ENCODE measurements around the gene FBXO36. TPM values are rescaled to one million over a fixed set of nuclear protein-coding genes. Genes with fewer than 3 reads are reported as not detected.

The FBXO36 gene
- total RNA-seq, 1 experiment from 2014 or later = 0.42 TPM

DNA sequence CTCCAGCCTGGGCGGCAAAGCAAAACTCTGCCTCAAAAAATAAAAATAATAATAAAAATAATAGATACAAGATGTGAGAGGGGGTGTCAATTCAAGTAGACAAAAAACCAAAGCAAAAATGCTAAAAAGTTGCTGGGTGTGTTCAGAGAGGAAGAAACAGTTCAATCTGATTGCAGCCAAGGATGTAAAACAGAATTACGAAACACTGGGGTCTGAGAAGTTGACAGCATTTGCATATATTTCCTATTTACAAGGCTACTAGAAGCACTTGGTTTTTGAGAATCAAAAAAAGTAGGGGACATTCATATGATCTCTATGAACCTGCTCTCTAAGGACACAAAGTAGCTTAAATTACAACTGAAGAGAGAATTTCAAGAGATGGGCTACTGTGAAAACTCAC, 8.1 kb upstream of the FBXO36 start:
- CTCF ChIA-PET = no interaction called here
- peaks cover 25% of the 10 kb centered on the region for H3K4me1 Mint-ChIP-seq (ENCODE audit: low read depth, unreplicated experiment)
- no TSS peak for BruUV-seq (replicated peaks)
- no peaks in the 10 kb centered on the region for H3K9me3 Mint-ChIP-seq (ENCODE audit: low read depth, unreplicated experiment)
- no peaks in the 10 kb centered on the region for H3K27me3 Mint-ChIP-seq (ENCODE audit: unreplicated experiment)
- no peak overlapping the region for H3K4me3 Mint-ChIP-seq (ENCODE audit: low read depth, unreplicated experiment)
- no peak for DNase-seq
- intact Hi-C loops (cut with micrococcal nuclease; ENCODE audit: unreplicated experiment) = loop anchor here (5.0 kb wide), 1 partner anchor 112 kb away; no protein-coding TSS in a partner anchor
- peaks cover 11% of the 10 kb centered on the region for H3K36me3 Mint-ChIP-seq (ENCODE audit: insufficient read depth, unreplicated experiment)
- no peak overlapping the region for H3K27ac Mint-ChIP-seq (ENCODE audit: unreplicated experiment)
- no peak for TF ChIP-seq CTCF (IDR thresholded peaks at IDR 0.05; ENCODE audit: unreplicated experiment)

DNA sequence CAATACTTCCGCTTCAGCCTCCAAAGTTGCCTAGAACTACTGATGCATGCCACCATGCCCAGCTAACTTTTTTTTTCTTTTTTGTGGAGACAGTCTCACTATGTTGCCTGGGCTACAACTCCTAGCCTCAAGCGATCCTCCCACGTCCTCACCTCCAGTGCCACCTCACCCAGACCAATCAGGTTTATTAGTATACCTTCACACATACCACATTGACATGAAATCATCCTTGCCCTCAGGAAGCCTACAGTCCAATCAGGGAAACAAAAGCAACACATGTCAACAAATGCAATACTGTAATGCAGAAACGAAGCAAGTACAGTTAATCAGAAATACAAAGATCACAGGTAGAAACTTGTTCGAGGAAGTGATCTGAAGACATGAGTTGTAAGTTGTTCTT, 4.5 kb upstream of the FBXO36 start:
- DNase-seq = no peak
- CTCF ChIA-PET = no interaction called here
- Mint-ChIP-seq H3K4me1 (ENCODE audit: low read depth, unreplicated experiment) (peaks cover 27% of the 10 kb centered on the region), H3K27me3 (ENCODE audit: unreplicated experiment) (no peaks in the 10 kb centered on the region), H3K36me3 (ENCODE audit: insufficient read depth, unreplicated experiment) (peaks cover 47% of the 10 kb centered on the region), H3K9me3 (ENCODE audit: low read depth, unreplicated experiment) (no peaks in the 10 kb centered on the region), H3K4me3 (ENCODE audit: low read depth, unreplicated experiment) (no peak overlapping the region), H3K27ac (ENCODE audit: unreplicated experiment) (no peak overlapping the region)
- no peak for TF ChIP-seq CTCF (IDR thresholded peaks at IDR 0.05; ENCODE audit: unreplicated experiment)
- BruUV-seq (replicated peaks) = no TSS peak
- intact Hi-C loops (cut with micrococcal nuclease; ENCODE audit: unreplicated experiment) = no loop called here

GRCh38 chr2:229920011-229920641, 2.2 kb upstream of the FBXO36 start:
- H3K27me3 Mint-ChIP-seq (ENCODE audit: unreplicated experiment) = no peaks in the 10 kb centered on the region
- intact Hi-C loops (cut with micrococcal nuclease; ENCODE audit: unreplicated experiment) = no loop called here
- no peak for DNase-seq
- CTCF ChIA-PET = interaction anchor here (1.1 kb wide), 1 partner anchor 45 kb away, joined by 3 read pairs; no protein-coding TSS in a partner anchor
- H3K9me3 Mint-ChIP-seq (ENCODE audit: low read depth, unreplicated experiment) = no peaks in the 10 kb centered on the region
- peaks cover 53% of the 10 kb centered on the region for H3K36me3 Mint-ChIP-seq (ENCODE audit: insufficient read depth, unreplicated experiment)
- H3K27ac Mint-ChIP-seq (ENCODE audit: unreplicated experiment) = peak overlapping the region; percentile 87
- TSS peak; percentile 46 for BruUV-seq (replicated peaks)
- peaks cover 18% of the 10 kb centered on the region for H3K4me1 Mint-ChIP-seq (ENCODE audit: low read depth, unreplicated experiment)
- no peak for TF ChIP-seq CTCF (IDR thresholded peaks at IDR 0.05; ENCODE audit: unreplicated experiment)
- peak overlapping the region; percentile 95 for H3K4me3 Mint-ChIP-seq (ENCODE audit: low read depth, unreplicated experiment)

GRCh38 chr2:229921101-229921891, 1.0 kb upstream of the FBXO36 start:
- Mint-ChIP-seq H3K27me3 (ENCODE audit: unreplicated experiment) (no peaks in the 10 kb centered on the region), H3K36me3 (ENCODE audit: insufficient read depth, unreplicated experiment) (peaks cover 53% of the 10 kb centered on the region), H3K4me3 (ENCODE audit: low read depth, unreplicated experiment) (peak overlapping the region; percentile 95), H3K27ac (ENCODE audit: unreplicated experiment) (peak overlapping the region; percentile 87), H3K9me3 (ENCODE audit: low read depth, unreplicated experiment) (no peaks in the 10 kb centered on the region), H3K4me1 (ENCODE audit: low read depth, unreplicated experiment) (peaks cover 18% of the 10 kb centered on the region)
- CTCF ChIA-PET = interaction anchor here (0.9 to 1.1 kb wide), 2 partner anchors 53 to 120 kb away, joined by 3 to 16 read pairs; no protein-coding TSS in a partner anchor
- BruUV-seq (replicated peaks) = no TSS peak
- no peak for TF ChIP-seq CTCF (IDR thresholded peaks at IDR 0.05; ENCODE audit: unreplicated experiment)
- intact Hi-C loops (cut with micrococcal nuclease; ENCODE audit: unreplicated experiment) = no loop called here
- peak; percentile 67 for DNase-seq
